H1 (cell line): ENCODE measurements around the gene TRABD2B. TPM values are rescaled to one million over a fixed set of nuclear protein-coding genes. Genes with fewer than 3 reads are reported as not detected.

Experiments
- CTCF ChIA-PET: fragments of 300-600 bp; sonication (Branson Sonifier 250); formaldehyde crosslinking; loops from one replicate; lab custom pipeline; 2021; ENCODE audit not compliant: partially characterized antibody; lab: Charles Lee
- POLR2A ChIA-PET: fragments of 300-600 bp; sonication (Branson Sonifier 250); formaldehyde crosslinking; loops from one replicate; lab custom pipeline; 2021; ENCODE audit warnings: inconsistent platforms; ENCODE audit not compliant: partially characterized antibody; lab: Charles Lee
- DNase-seq, 2 experiments: peaks; one replicate each; pipeline versions ENCODE4 v3.0.0 to v3.0.0-alpha.2; 2010 to 2022; ENCODE audit warnings: low spot score in 2 of 2, low read depth in 1 of 2, mixed read lengths in 1 of 2
- FAIRE-seq: peaks from 2 replicates; lab custom pipeline; 2011; peaks lifted over from hg19 to GRCh38; lab: Jason Lieb, UNC
- H2AFZ ChIP-seq: 2 replicates; pipeline ENCODE4 v1.8.1; 2012; ENCODE audit warnings: low read length, inconsistent platforms
- H2AK5ac ChIP-seq: 2 replicates; pipeline ENCODE4 v1.6.1; 2013; ENCODE audit warnings: low read depth, low read length
- H2BK120ac ChIP-seq: replicated peaks from 2 replicates; pipeline ENCODE3; 2013; ENCODE audit warnings: low read depth, low read length, inconsistent platforms
- H2BK12ac ChIP-seq: 2 replicates; pipeline ENCODE4 v1.6.1; 2013; ENCODE audit warnings: low read depth, low read length
- H2BK15ac ChIP-seq: 2 replicates; pipeline ENCODE4 v1.6.1; 2013; ENCODE audit warnings: low read length
- H2BK20ac ChIP-seq: 2 replicates; pipeline ENCODE4 v1.6.1; 2013; ENCODE audit warnings: low read length
- H2BK5ac ChIP-seq: 2 replicates; pipeline ENCODE4 v1.6.1; 2013; ENCODE audit warnings: low read depth, low read length
- H3K14ac ChIP-seq: 2 replicates; pipeline ENCODE4 v1.6.1; 2013; ENCODE audit warnings: inconsistent platforms; ENCODE audit not compliant: insufficient read length
- H3K18ac ChIP-seq: 2 replicates; pipeline ENCODE4 v1.6.1; 2013; ENCODE audit warnings: low read length; ENCODE audit errors: extremely low read depth
- H3K23ac ChIP-seq: 2 replicates; pipeline ENCODE4 v1.6.1; 2013; ENCODE audit warnings: inconsistent platforms; ENCODE audit not compliant: insufficient read length
- H3K23me2 ChIP-seq: 2 replicates; pipeline ENCODE4 v1.6.1; 2013; ENCODE audit warnings: low read depth, low read length
- H3K27ac ChIP-seq: 2 replicates; pipeline ENCODE4 v1.6.1; 2011; ENCODE audit warnings: low read depth, low read length, inconsistent platforms
- H3K27me3 ChIP-seq, 4 experiments: replicated peaks in 1 of 4; 1 replicate in 1 of 4; 2 replicates in 3 of 4; pipeline versions ENCODE4 v1.6.1 to v1.8.1; 2011 to 2013; ENCODE audit warnings: low read length in 3 of 4, mild to moderate bottlenecking in 3 of 4, inconsistent platforms in 2 of 4, mixed read lengths in 2 of 4, moderate library complexity in 1 of 4; ENCODE audit not compliant: control insufficient read depth in 3 of 4, insufficient read depth in 3 of 4; ENCODE audit errors: extremely low read depth in 1 of 4
- H3K36me3 ChIP-seq, 4 experiments: 2 replicates each; pipeline versions ENCODE4 v1.6.1 to v1.8.1; 2011 to 2013; ENCODE audit warnings: mild to moderate bottlenecking in 4 of 4, low read length in 3 of 4, moderate library complexity in 2 of 4, control low read depth in 1 of 4, inconsistent platforms in 1 of 4; ENCODE audit not compliant: insufficient read depth in 4 of 4, control insufficient read depth in 2 of 4
- H3K4ac ChIP-seq: replicated peaks from 2 replicates; pipeline ENCODE3; 2013; ENCODE audit warnings: low read length, low read depth, mixed read lengths, inconsistent platforms; ENCODE audit not compliant: insufficient read length
- H3K4me1 ChIP-seq, 4 experiments: replicated peaks in 1 of 4; 1 replicate in 1 of 4; 2 replicates in 3 of 4; pipeline versions ENCODE4 v1.6.1 to v1.8.1; 2011 to 2013; ENCODE audit warnings: low read length in 3 of 4, inconsistent platforms in 2 of 4, mixed read lengths in 1 of 4; ENCODE audit not compliant: insufficient read depth in 4 of 4, control insufficient read depth in 3 of 4
- H3K4me2 ChIP-seq, 2 experiments: 2 replicates each; pipeline versions ENCODE4 v1.6.1 to v1.8.1; 2011 to 2013; ENCODE audit warnings: low read depth in 2 of 2, low read length in 2 of 2, control low read depth in 1 of 2, inconsistent platforms in 1 of 2, mild to moderate bottlenecking in 1 of 2; ENCODE audit not compliant: insufficient read depth in 1 of 2
- H3K4me3 ChIP-seq, 4 experiments: fragments of 200-600, 300-600 bp in 1 of 4; sonication (generic), shearing (Covaris generic), sonication (Bioruptor Twin) in 1 of 4; 2 replicates each; pipeline versions ENCODE4 v1.5.1 to v1.8.1; 2011 to 2016; ENCODE audit warnings: low read length in 4 of 4, low read depth in 3 of 4, control low read depth in 2 of 4, inconsistent platforms in 2 of 4, mild to moderate bottlenecking in 2 of 4, mixed read lengths in 1 of 4, moderate library complexity in 1 of 4; ENCODE audit not compliant: insufficient read depth in 2 of 4; ENCODE audit errors: extremely low read depth in 1 of 4
- H3K56ac ChIP-seq: replicated peaks from 2 replicates; pipeline ENCODE3; 2013; ENCODE audit warnings: low read depth, mild to moderate bottlenecking, mixed read lengths, low read length, inconsistent platforms; ENCODE audit not compliant: insufficient read length
- H3K79me1 ChIP-seq: 2 replicates; pipeline ENCODE4 v1.6.1; 2013; ENCODE audit warnings: low read depth, low read length, control low read depth
- H3K79me2 ChIP-seq, 2 experiments: 2 replicates each; pipeline versions ENCODE4 v1.6.1 to v1.8.1; 2012 to 2013; ENCODE audit warnings: low read length in 2 of 2, mild to moderate bottlenecking in 2 of 2, inconsistent platforms in 1 of 2; ENCODE audit not compliant: insufficient read depth in 2 of 2, control insufficient read depth in 1 of 2
- H3K9ac ChIP-seq, 4 experiments: replicated peaks in 1 of 4; 1 replicate in 1 of 4; 2 replicates in 3 of 4; pipeline versions ENCODE4 v1.6.1 to v1.8.1; 2011 to 2013; ENCODE audit warnings: low read depth in 3 of 4, low read length in 3 of 4, control low read depth in 2 of 4, mild to moderate bottlenecking in 2 of 4, moderate library complexity in 2 of 4, inconsistent platforms in 1 of 4; ENCODE audit errors: extremely low read depth in 1 of 4
- H3K9me3 ChIP-seq, 2 experiments: 2 replicates each; pipeline versions ENCODE4 v1.6.1 to v1.8.1; 2012 to 2013; ENCODE audit warnings: mild to moderate bottlenecking in 2 of 2, moderate library complexity in 2 of 2, control low read depth in 1 of 2, inconsistent platforms in 1 of 2, low read depth in 1 of 2, low read length in 1 of 2, mixed read lengths in 1 of 2; ENCODE audit not compliant: insufficient read depth in 2 of 2
- H4K20me1 ChIP-seq, 2 experiments: replicated peaks in 1 of 2; 2 replicates each; pipeline versions ENCODE3 to v1.8.1; 2011 to 2013; ENCODE audit warnings: inconsistent platforms in 2 of 2, low read length in 2 of 2, mild to moderate bottlenecking in 1 of 2; ENCODE audit not compliant: insufficient read depth in 2 of 2, control insufficient read depth in 1 of 2
- H4K5ac ChIP-seq: 2 replicates; pipeline ENCODE4 v1.6.1; 2013; ENCODE audit warnings: low read length, low read depth, mixed read lengths, inconsistent platforms; ENCODE audit not compliant: insufficient read length
- H4K8ac ChIP-seq: 2 replicates; pipeline ENCODE4 v1.8.0; 2013; ENCODE audit warnings: mild to moderate bottlenecking, moderate library complexity, low read length, inconsistent platforms; ENCODE audit not compliant: insufficient read depth; ENCODE audit errors: extremely low read depth
- H4K91ac ChIP-seq: replicated peaks from 2 replicates; pipeline ENCODE3; 2013; ENCODE audit warnings: low read length, mixed read lengths, inconsistent platforms; ENCODE audit not compliant: insufficient read length
- ASH2L ChIP-seq: fragments of 200-600, 300-600 bp; sonication (generic); IDR thresholded peaks from one replicate; pipeline ENCODE4 v1.7.1; 2017; ENCODE audit warnings: low read length
- KDM5A ChIP-seq: fragments of 200-600 bp; IDR thresholded peaks from 2 replicates; pipeline ENCODE4 v1.7.1; 2012; ENCODE audit warnings: mild to moderate bottlenecking, low read length, inconsistent platforms, mixed read lengths
- POLR2A ChIP-seq, 2 experiments: IDR thresholded peaks; 1 replicate in 1 of 2; 2 replicates in 1 of 2; pipeline ENCODE4 v1.6.1; 2011; ENCODE audit warnings: low read depth in 2 of 2, low read length in 2 of 2, mild to moderate bottlenecking in 2 of 2; ENCODE audit errors: control extremely low read depth in 1 of 2
- POLR2AphosphoS5 ChIP-seq: IDR thresholded peaks from 2 replicates; pipeline ENCODE4 v1.6.1; 2011; ENCODE audit warnings: low read depth, low read length
- POU5F1 ChIP-seq: IDR thresholded peaks from 2 replicates; pipeline ENCODE4 v1.6.1; 2011; ENCODE audit warnings: low read depth, mild to moderate bottlenecking, low read length, moderate library complexity
- RAD21 ChIP-seq, 2 experiments: IDR thresholded peaks in 1 of 2; conservative IDR thresholded peaks in 1 of 2; 2 replicates each; pipeline ENCODE4 v1.6.1; 2011; ENCODE audit warnings: low read depth in 2 of 2, low read length in 2 of 2, improper control_type of control experiment in 1 of 2, inconsistent platforms in 1 of 2, mild to moderate bottlenecking in 1 of 2, moderate library complexity in 1 of 2
- RFX5 ChIP-seq: IDR thresholded peaks from 2 replicates; pipeline ENCODE4 v1.6.1; 2011; ENCODE audit warnings: low read depth, low read length, improper control_type of control experiment, borderline replicate concordance
- SIN3A ChIP-seq, 2 experiments: IDR thresholded peaks in 1 of 2; conservative IDR thresholded peaks in 1 of 2; 2 replicates each; pipeline ENCODE4 v1.6.1; 2011 to 2012; ENCODE audit warnings: low read length in 2 of 2, improper control_type of control experiment in 1 of 2, low read depth in 1 of 2, mild to moderate bottlenecking in 1 of 2
- WGBS, 2 experiments: shearing (Covaris generic) in 1 of 2; methylation state at CpG; one replicate each; pipeline versions ENCODE4 v1.1.6 to v1.1.7; 2013 to 2015; ENCODE audit warnings: low lambda C conversion rate in 2 of 2, mixed read lengths in 2 of 2, inconsistent platforms in 1 of 2, low coverage in 1 of 2, missing lambda C conversion rate in 1 of 2; ENCODE audit not compliant: insufficient replicate concordance in 2 of 2, insufficient coverage in 1 of 2, insufficient read length in 1 of 2; ENCODE audit errors: extremely low coverage in 1 of 2, missing lambda C conversion rate in 1 of 2; 5-methylcytosine and 5-hydroxymethylcytosine counted together
- polyA plus RNA-seq, 7 experiments: library from polyadenylated mRNA; depleted of rRNA in 3 of 7; stranded (reverse) in 5 of 7; unstranded in 2 of 7; fragments of >200 nt in 5 of 7; fragments of 200-250 nt in 2 of 7; gene quantifications; 1 replicate in 5 of 7; 2 replicates in 1 of 7; 4 replicates in 1 of 7; pipeline versions ENCODE4 v1.2.1 to v1.2.3, GENCODE V29; 2011 to 2013; ENCODE audit warnings: missing spikeins in 2 of 7, mixed read lengths in 2 of 7
- total RNA-seq: library from RNA; stranded (reverse); fragmentation: NEBNext Ultra II Directional; extraction: Animal tissue kit (Norgen Biotek cat#: 25700); gene quantifications from 2 replicates; pipeline ENCODE4 v1.2.1, GENCODE V29; 2021
- TF ChIP-seq, protein P1 (sequence below): IDR thresholded peaks from 2 replicates; pipeline ENCODE4 v1.6.1; 2012; ENCODE audit warnings: low read length, inconsistent platforms

Gene TRABD2B
- total and polyA plus RNA-seq, 2 of the 8 experiments (the other 6 are each of a cell fraction or from before 2014, with no cell fraction given) = 0.95 to 3.4 TPM

DNA sequence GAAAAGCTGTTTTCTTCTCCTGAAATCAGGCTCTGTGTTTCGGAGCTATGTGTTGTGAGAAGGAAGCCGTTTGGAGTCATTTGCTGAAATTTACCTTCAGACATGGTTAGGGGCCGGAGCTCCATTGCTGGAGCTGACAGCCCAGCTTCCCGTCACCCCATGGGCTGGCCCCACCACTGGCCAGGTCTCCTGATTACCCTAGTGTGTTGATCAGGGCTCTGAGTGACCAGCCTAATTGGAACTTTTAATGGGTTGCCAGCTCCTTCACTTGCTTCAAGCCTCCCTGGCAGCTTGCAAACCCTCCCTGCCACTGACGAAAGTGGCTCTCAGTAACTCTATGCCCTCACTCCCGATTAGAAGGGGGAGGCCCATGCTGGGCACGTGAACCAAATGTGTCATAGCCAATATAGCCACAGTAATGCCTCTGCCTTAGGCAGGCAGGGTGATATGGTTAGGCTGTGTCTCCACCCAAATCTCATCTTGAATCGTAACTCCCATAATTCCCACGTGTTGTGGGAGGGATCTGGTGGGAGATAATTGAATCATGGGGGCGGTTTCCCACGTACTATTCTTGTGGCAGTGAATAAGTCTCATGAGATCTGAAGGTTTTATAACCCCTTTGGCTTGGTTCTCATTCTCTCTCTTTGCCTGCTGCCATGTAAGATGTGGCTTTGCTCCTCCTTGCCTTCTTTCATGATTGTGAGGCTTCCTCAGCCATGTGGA lies 224.1 kb downstream of the TRABD2B start:
- H3K27ac ChIP-seq = no peak overlapping the region
- no peak overlapping the region for H2BK20ac ChIP-seq
- no peak overlapping the region for H3K23ac ChIP-seq
- CTCF ChIA-PET = interaction anchor here (0.6 to 1.5 kb wide), 7 partner anchors 9 to 70 kb away, joined by 3 to 6 read pairs (median 3); no protein-coding TSS in a partner anchor
- no peak overlapping the region for H2BK5ac ChIP-seq
- DNase-seq = no peak
- H3K27me3 ChIP-seq = no peaks in the 10 kb centered on the region; a peak in 1 of 7 replicates
- peaks cover 0 to 17% (median 7%) of the 10 kb centered on the region in 4 experiments; a peak in 6 of 7 replicates for H3K4me1 ChIP-seq
- no peak overlapping the region for H4K91ac ChIP-seq
- no peak overlapping the region for H4K5ac ChIP-seq
- no peak overlapping the region for H3K4me3 ChIP-seq
- H3K36me3 ChIP-seq = no peaks in the 10 kb centered on the region
- no peak overlapping the region for H3K56ac ChIP-seq
- TF ChIP-seq POU5F1 (no peak), ASH2L (no peak), POLR2A (IDR thresholded peaks at IDR 0.05; ENCODE audit: control extremely low read depth in 1 of 2, low read depth in 2 of 2, low read length in 2 of 2) (no peak), RAD21 (IDR thresholded peaks at IDR 0.05 in 1 of 2, conservative IDR thresholded peaks at IDR 0.05 in 1 of 2; ENCODE audit: low read depth in 2 of 2, low read length in 2 of 2) (no peak), RFX5 (no peak), SIN3A (conservative IDR thresholded peaks at IDR 0.05 in 1 of 2, IDR thresholded peaks at IDR 0.05 in 1 of 2; ENCODE audit: low read depth in 1 of 2, low read length in 2 of 2) (no peak), POLR2AphosphoS5 (no peak), KDM5A (no peak)
- TF ChIP-seq, protein P1, sequence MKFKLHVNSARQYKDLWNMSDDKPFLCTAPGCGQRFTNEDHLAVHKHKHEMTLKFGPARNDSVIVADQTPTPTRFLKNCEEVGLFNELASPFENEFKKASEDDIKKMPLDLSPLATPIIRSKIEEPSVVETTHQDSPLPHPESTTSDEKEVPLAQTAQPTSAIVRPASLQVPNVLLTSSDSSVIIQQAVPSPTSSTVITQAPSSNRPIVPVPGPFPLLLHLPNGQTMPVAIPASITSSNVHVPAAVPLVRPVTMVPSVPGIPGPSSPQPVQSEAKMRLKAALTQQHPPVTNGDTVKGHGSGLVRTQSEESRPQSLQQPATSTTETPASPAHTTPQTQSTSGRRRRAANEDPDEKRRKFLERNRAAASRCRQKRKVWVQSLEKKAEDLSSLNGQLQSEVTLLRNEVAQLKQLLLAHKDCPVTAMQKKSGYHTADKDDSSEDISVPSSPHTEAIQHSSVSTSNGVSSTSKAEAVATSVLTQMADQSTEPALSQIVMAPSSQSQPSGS = no peak
- TF ChIP-seq, all 59 proteins: peak for 0
- POLR2A ChIA-PET = no interaction called here
- H3K9me3 ChIP-seq = no peaks in the 10 kb centered on the region
- FAIRE-seq = no peak
- no peaks in the 10 kb centered on the region for H3K23me2 ChIP-seq
- no peak overlapping the region for H2BK15ac ChIP-seq
- no peaks in the 10 kb centered on the region for H3K79me1 ChIP-seq
- H3K18ac ChIP-seq = no peak overlapping the region
- no peak overlapping the region for H2AFZ ChIP-seq
- H3K14ac ChIP-seq = no peak overlapping the region
- no peaks in the 10 kb centered on the region for H4K20me1 ChIP-seq
- H2BK12ac ChIP-seq = no peak overlapping the region
- H4K8ac ChIP-seq = no peak overlapping the region
- H3K9ac ChIP-seq = no peak overlapping the region
- no peak overlapping the region for H3K4me2 ChIP-seq
- no peaks in the 10 kb centered on the region for H3K79me2 ChIP-seq
- WGBS, 2 experiments = 90% methylated on average over 11 of the region's 11 CpGs; no CpG with 5 or more reads in 1 of the 2 experiments
- H2AK5ac ChIP-seq = no peak overlapping the region
- no peak overlapping the region for H2BK120ac ChIP-seq
- no peak overlapping the region for H3K4ac ChIP-seq
